Stomach (tissue), 9 donors: Measurements from ENCODE around the gene BARX1. TPM values are rescaled to one million over a fixed set of nuclear protein-coding genes. Genes with fewer than 3 reads are reported as not detected.

Experiments
- DNase-seq, 2 donors: peaks; one replicate each; pipeline versions ENCODE4 v3.0.0 to v3.0.0-alpha.2; 2013 to 2019
- H3K27ac ChIP-seq, 5 donors: fragments of 200-600 bp in 4 of 5; sonication (generic) in 4 of 5; one replicate each; pipeline ENCODE4 v1.5.1; 2013 to 2019; ENCODE audit warnings: mild to moderate bottlenecking in 1 of 5, moderate library complexity in 1 of 5
- H3K27me3 ChIP-seq, 3 donors: fragments of 200-600 bp; sonication (generic); one replicate each; pipeline ENCODE4 v1.5.1; 2017 to 2019; ENCODE audit warnings: mixed run types in 1 of 3
- H3K36me3 ChIP-seq, 4 donors: fragments of 200-600 bp; sonication (generic); 1 replicate in 3 of 4; 2 replicates in 1 of 4; pipeline ENCODE4 v1.5.1; 2016 to 2019
- H3K4me1 ChIP-seq, 4 donors: fragments of 200-600 bp; sonication (generic); one replicate each; pipeline ENCODE4 v1.5.1; 2016 to 2019
- H3K4me3 ChIP-seq, 4 donors: fragments of 200-600 bp; sonication (generic) in 3 of 4; one replicate each; pipeline ENCODE4 v1.5.1; 2016 to 2019; ENCODE audit warnings: mild to moderate bottlenecking in 1 of 4
- H3K9me3 ChIP-seq, 4 donors: fragments of 200-600 bp; sonication (generic); one replicate each; pipeline ENCODE4 v1.5.1; 2016 to 2019
- CTCF ChIP-seq, 7 experiments: fragments of 450-650 bp in 4 of 7; fragments of 200-600 bp in 3 of 7; sonication (generic) in 3 of 7; IDR thresholded peaks; one replicate each; pipeline ENCODE4 v1.5.1; 2016 to 2019; ENCODE audit warnings: antibody characterized with exemption in 7 of 7, control low read depth in 2 of 7, mild to moderate bottlenecking in 1 of 7
- EP300 ChIP-seq: sonication (generic); formaldehyde crosslinking; IDR thresholded peaks from one replicate; pipeline ENCODE4 v1.6.1; 2017; ENCODE audit warnings: antibody characterized with exemption
- POLR2A ChIP-seq, 4 donors: fragments of 450-650 bp; IDR thresholded peaks; one replicate each; pipeline ENCODE4 v1.6.1; 2016; ENCODE audit warnings: antibody characterized with exemption in 4 of 4, control low read depth in 2 of 4, mild to moderate bottlenecking in 1 of 4, moderate library complexity in 1 of 4
- POLR2AphosphoS5 ChIP-seq, 3 donors: sonication (generic); formaldehyde crosslinking; IDR thresholded peaks; one replicate each; pipeline ENCODE4 v1.6.1; 2016; ENCODE audit warnings: antibody characterized with exemption in 3 of 3
- WGBS, 5 donors: extraction: QIAGEN DNeasy Blood & Tissue Kit in 3 of 5; methylation state at CpG; one replicate each; pipeline versions ENCODE4 v1.1.5 to v1.1.7; 2013 to 2018; 5-methylcytosine and 5-hydroxymethylcytosine counted together
- intact Hi-C: fragments of 100-400 bp; cut with DNase I; formaldehyde crosslinking; loops from one replicate; pipeline ENCODE4 v1.15.1; 2023; ENCODE audit warnings: low total_unique reads
- polyA plus RNA-seq, 3 donors: library from polyadenylated mRNA; stranded (reverse); fragments of 200-250 nt; gene quantifications; one replicate each; pipeline ENCODE4 v1.2.3, GENCODE V29; 2013
- total RNA-seq, 5 donors: library from RNA; depleted of rRNA; stranded (reverse); fragments of >200 nt; gene quantifications; one replicate each; pipeline versions ENCODE4 v1.1.0 to v1.2.3, GENCODE V29; 2014 to 2016
- donor health status: healthy with polysubstance abuse.
- donor health status: Bipolar disorder and iron deficiency.
- donor health status: healthy.

The BARX1 gene
- total and polyA plus RNA-seq, 8 donors = 42.0 to 256 (median 141) TPM; not detected in 1

- no peaks in the 10 kb centered on the region for H3K9me3 ChIP-seq
- intact Hi-C loops = no loop called here
- H3K4me1 ChIP-seq = no peaks in the 10 kb centered on the region
- H3K4me3 ChIP-seq = no peak overlapping the region
- 74 to 86% (median 84%) methylated on average over 8 to 11 of the region's 11 CpGs for WGBS, 5 donors
- H3K27me3 ChIP-seq = peaks cover 0 to 29% (median 7%) of the 10 kb centered on the region in 3 donors
- TF ChIP-seq POLR2AphosphoS5 (IDR thresholded peaks at IDR 0.05) (no peak), EP300 (no peak), POLR2A (IDR thresholded peaks at IDR 0.05) (no peak), CTCF (IDR thresholded peaks at IDR 0.05) (no peak)
- no peaks in the 10 kb centered on the region for H3K36me3 ChIP-seq
- no peak for DNase-seq
- H3K27ac ChIP-seq = no peak overlapping the region
Measured at GRCh38 chr9:93931905-93932304, 23.2 kb downstream of the BARX1 start.

DNA sequence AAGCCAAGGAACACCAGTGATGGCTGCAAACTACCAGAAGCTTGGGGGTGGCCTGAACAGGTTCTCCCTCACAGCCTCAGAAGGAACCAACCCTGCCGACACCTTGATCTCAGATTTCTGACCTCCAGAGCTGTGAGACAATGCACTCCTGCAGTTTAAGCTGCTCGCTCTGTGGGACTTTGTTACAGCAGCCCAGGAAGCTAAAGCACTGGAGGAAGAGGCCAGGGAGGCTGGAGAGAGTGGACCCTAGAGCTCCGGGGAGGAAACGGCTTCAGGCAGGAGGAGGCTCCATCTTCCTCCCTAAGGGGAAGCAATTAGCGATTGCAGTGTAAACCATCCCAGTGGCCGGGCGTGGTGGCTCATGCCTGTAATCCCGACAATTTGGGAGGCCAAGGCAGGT lies 25.1 kb downstream of the BARX1 start:
- Histone ChIP-seq H3K27me3 (peaks cover 0 to 29% (median 7%) of the 10 kb centered on the region in 3 donors), H3K9me3 (no peaks in the 10 kb centered on the region), H3K27ac (no peak overlapping the region), H3K4me1 (no peaks in the 10 kb centered on the region), H3K4me3 (no peak overlapping the region), H3K36me3 (no peaks in the 10 kb centered on the region)
- DNase-seq = no peak
- 27 to 38% (median 35%) methylated on average over 8 of the region's 8 CpGs for WGBS, 5 donors
- TF ChIP-seq POLR2A (IDR thresholded peaks at IDR 0.05) = no peak
- no peak for TF ChIP-seq CTCF (IDR thresholded peaks at IDR 0.05)
- no peak for TF ChIP-seq POLR2AphosphoS5 (IDR thresholded peaks at IDR 0.05)
- TF ChIP-seq EP300 = no peak
- intact Hi-C loops = no loop called here

GRCh38 chr9:93929231-93929630 lies 25.9 kb downstream of the BARX1 start:
- intact Hi-C loops = no loop called here
- no peaks in the 10 kb centered on the region for H3K36me3 ChIP-seq
- WGBS, 5 donors = 55 to 86% (median 64%) methylated on average over 1 of the region's 1 CpG
- TF ChIP-seq POLR2A (IDR thresholded peaks at IDR 0.05) = no peak
- no peak for TF ChIP-seq POLR2AphosphoS5 (IDR thresholded peaks at IDR 0.05)
- TF ChIP-seq EP300 = no peak
- no peak for TF ChIP-seq CTCF (IDR thresholded peaks at IDR 0.05)
- H3K27ac ChIP-seq = no peak overlapping the region
- H3K4me3 ChIP-seq = no peak overlapping the region
- peaks cover 0 to 29% (median 7%) of the 10 kb centered on the region in 3 donors for H3K27me3 ChIP-seq
- H3K4me1 ChIP-seq = no peaks in the 10 kb centered on the region
- no peaks in the 10 kb centered on the region for H3K9me3 ChIP-seq
- DNase-seq = no peak

GRCh38 chr9:93922535-93922934 lies 32.6 kb downstream of the BARX1 start:
- Histone ChIP-seq H3K27me3 (no peaks in the 10 kb centered on the region), H3K4me3 (no peak overlapping the region), H3K36me3 (no peaks in the 10 kb centered on the region), H3K27ac (no peak overlapping the region), H3K4me1 (no peaks in the 10 kb centered on the region), H3K9me3 (no peaks in the 10 kb centered on the region)
- TF ChIP-seq CTCF (IDR thresholded peaks at IDR 0.05) (no peak), EP300 (no peak), POLR2AphosphoS5 (IDR thresholded peaks at IDR 0.05) (no peak), POLR2A (IDR thresholded peaks at IDR 0.05) (no peak)
- WGBS, 5 donors = 68 to 82% (median 71%) methylated on average over 4 of the region's 4 CpGs
- no peak for DNase-seq
- intact Hi-C loops = no loop called here
